Renal cortex interstitium (tissue), 11 donors: ENCODE results near the gene SLC35D3. TPM values are rescaled to one million over a fixed set of nuclear protein-coding genes. Genes with fewer than 3 reads are reported as not detected.
"Not testable (repeated sequence)": the region's sequence is repeated elsewhere in the genome, so short reads cannot be mapped to it uniquely, and the experiment has no call there.

ENCODE experiments used
- DNase-seq, 11 donors: peaks; one replicate each; pipeline ENCODE4 v3.0.0-alpha.2; 2013; ENCODE audit warnings: low read depth in 9 of 11, low spot score in 4 of 11; ENCODE audit errors: extremely low read depth in 1 of 11
- polyA plus RNA-seq, 3 donors: library from polyadenylated mRNA; unstranded; fragments of 120-200 nt; gene quantifications; one replicate each; pipeline ENCODE4 v1.2.1, GENCODE V29; 2013; ENCODE audit not compliant: insufficient read length in 3 of 3

The SLC35D3 gene
- polyA plus RNA-seq, 3 donors, result 0.19 to 0.31 TPM; not detected in 1

- DNase-seq, result no peak
Observed at GRCh38 chr6:136959471-136959891, 37.4 kb downstream of the SLC35D3 start.

- not testable (repeated sequence) for DNase-seq
Observed at GRCh38 chr6:136959935-136960334, 37.8 kb downstream of the SLC35D3 start.

- DNase-seq, result no peak
Observed at GRCh38 chr6:136960781-136961180, 38.7 kb downstream of the SLC35D3 start.

GRCh38 chr6:136961848-136962247 lies 39.7 kb downstream of the SLC35D3 start:
- no peak for DNase-seq

- no peak for DNase-seq
Observed at GRCh38 chr6:136962661-136963060, 40.6 kb downstream of the SLC35D3 start.

- DNase-seq, result no peak
Observed at GRCh38 chr6:136963259-136963658, 41.2 kb downstream of the SLC35D3 start.

GRCh38 chr6:136964398-136964797 lies 42.3 kb downstream of the SLC35D3 start:
- DNase-seq, result no peak

GRCh38 chr6:136967876-136968752 lies 46.0 kb downstream of the SLC35D3 start:
- DNase-seq, result peak in 7 of 11 donors; percentile 38 to 62 (median 48)

- no peak for DNase-seq
Observed at GRCh38 chr6:136968837-136969236, 46.7 kb downstream of the SLC35D3 start.

- no peak for DNase-seq
Observed at GRCh38 chr6:136969433-136969832, 47.3 kb downstream of the SLC35D3 start.

- no peak for DNase-seq
Observed at GRCh38 chr6:136969930-136970329, 47.8 kb downstream of the SLC35D3 start.

GRCh38 chr6:136971609-136972008 lies 49.5 kb downstream of the SLC35D3 start:
- no peak for DNase-seq

- not testable (repeated sequence) for DNase-seq
Observed at GRCh38 chr6:136973781-136974180, 51.7 kb downstream of the SLC35D3 start.

Other genes starting within 250 kb of the SLC35D3 start
- 1 to 10 TPM; 5.1 to 10.0 (median 5.6) TPM for gene MAP3K5, start 129.8 kb upstream of the SLC35D3 start, polyA plus RNA-seq
- 10 to 100 TPM in 2 of 3 donors, 1 to 10 TPM in 1; 9.9 to 14.1 (median 12.6) TPM for gene PEX7, start 99.7 kb upstream of the SLC35D3 start, polyA plus RNA-seq
- gene IL20RA, start 122.7 kb downstream of the SLC35D3 start, polyA plus RNA-seq, result 1 to 10 TPM; 1.1 to 3.1 (median 1.5) TPM